Measurements from ENCODE around the gene WSB1.

Gene WSB1

GRCh38 chr17:27306276-27306835 is 12.4 kb downstream of the WSB1 start:
- no peak for ATAC-seq
- TF ChIP-seq ISL1 (CRISPR knock-in tag; IDR thresholded peaks at IDR 0.05): no peak
- TF ChIP-seq ZNF70 (CRISPR knock-in tag; IDR thresholded peaks at IDR 0.05): no peak
- no peak for TF ChIP-seq PATZ1 (CRISPR knock-in tag; IDR thresholded peaks at IDR 0.05; ENCODE audit: borderline replicate concordance)
- TF ChIP-seq CSDC2 (CRISPR knock-in tag; IDR thresholded peaks at IDR 0.05): no peak
- no peak for TF ChIP-seq GLIS3 (CRISPR knock-in tag; IDR thresholded peaks at IDR 0.05)
- TF ChIP-seq ARNTL (CRISPR knock-in tag; IDR thresholded peaks at IDR 0.05; ENCODE audit: borderline replicate concordance, low read depth): no peak
- no peak for TF ChIP-seq ZNF8 (CRISPR knock-in tag; IDR thresholded peaks at IDR 0.05)
- no peak for TF ChIP-seq ZFP30 (CRISPR knock-in tag; IDR thresholded peaks at IDR 0.05)
- no peak for TF ChIP-seq TSHZ2 (CRISPR knock-in tag; IDR thresholded peaks at IDR 0.05)
- no peak for TF ChIP-seq ESRRG (CRISPR knock-in tag; IDR thresholded peaks at IDR 0.05)
- TF ChIP-seq ZFP3 (CRISPR knock-in tag; IDR thresholded peaks at IDR 0.05): no peak
- TF ChIP-seq BACH2 (CRISPR knock-in tag; IDR thresholded peaks at IDR 0.05; ENCODE audit: borderline replicate concordance): no peak
- no peak for TF ChIP-seq ZC3H10 (CRISPR knock-in tag; IDR thresholded peaks at IDR 0.05)
- TF ChIP-seq RARB (CRISPR knock-in tag; IDR thresholded peaks at IDR 0.05): no peak

- TF ChIP-seq ZNF8 (CRISPR knock-in tag; IDR thresholded peaks at IDR 0.05): no peak
- TF ChIP-seq CSDC2 (CRISPR knock-in tag; IDR thresholded peaks at IDR 0.05): no peak
- no peak for TF ChIP-seq OSR1 (CRISPR knock-in tag; IDR thresholded peaks at IDR 0.05)
- TF ChIP-seq ESRRG (CRISPR knock-in tag; IDR thresholded peaks at IDR 0.05): no peak
- TF ChIP-seq TOX (CRISPR knock-in tag; IDR thresholded peaks at IDR 0.05; ENCODE audit: borderline replicate concordance): no peak
- TF ChIP-seq CSRNP3 (CRISPR knock-in tag; IDR thresholded peaks at IDR 0.05): no peak
- no peak for TF ChIP-seq ZC3H10 (CRISPR knock-in tag; IDR thresholded peaks at IDR 0.05)
- no peak for TF ChIP-seq GLIS3 (CRISPR knock-in tag; IDR thresholded peaks at IDR 0.05)
- no peak for TF ChIP-seq ARNTL (CRISPR knock-in tag; IDR thresholded peaks at IDR 0.05; ENCODE audit: borderline replicate concordance, low read depth)
- TF ChIP-seq TCF4 (CRISPR knock-in tag; IDR thresholded peaks at IDR 0.05; ENCODE audit: borderline replicate concordance): no peak
- TF ChIP-seq ISL1 (CRISPR knock-in tag; IDR thresholded peaks at IDR 0.05): no peak
- TF ChIP-seq RARB (CRISPR knock-in tag; IDR thresholded peaks at IDR 0.05): no peak
- no peak for TF ChIP-seq BACH2 (CRISPR knock-in tag; IDR thresholded peaks at IDR 0.05; ENCODE audit: borderline replicate concordance)
- TF ChIP-seq ZNF565 (CRISPR knock-in tag; conservative IDR thresholded peaks at IDR 0.05; ENCODE audit: low read depth): no peak
- no peak for TF ChIP-seq TSHZ2 (CRISPR knock-in tag; IDR thresholded peaks at IDR 0.05)
- TF ChIP-seq POU6F1 (CRISPR knock-in tag; IDR thresholded peaks at IDR 0.05; ENCODE audit: borderline replicate concordance, low read depth): no peak
- no peak for ATAC-seq
These were observed 16.7 kb downstream of the WSB1 start for GRCh38 chr17:27310565-27311110.
